MM.1S (cell line): ENCODE results near the gene KANK4.

Source experiments
- EZH2 ChIP-seq: fragments of 300-600 bp; sonication (generic); optimal IDR thresholded peaks from 2 replicates; pipeline ENCODE3; 2017; ENCODE audit warnings: low read depth, mild to moderate bottlenecking, antibody characterized with exemption, low read length, mixed read lengths
- EZH2phosphoT487 ChIP-seq: fragments of 300-600 bp; sonication (generic); IDR thresholded peaks from 2 replicates; pipeline ENCODE4 v1.6.1; 2018; ENCODE audit warnings: antibody characterized with exemption, low read length
- TF ChIP-seq, protein P1 (sequence below): fragments of 300-600 bp; sonication (generic); IDR thresholded peaks from 2 replicates; pipeline ENCODE4 v1.5.1; 2016; ENCODE audit warnings: antibody characterized with exemption, low read length, mixed read lengths

DNA sequence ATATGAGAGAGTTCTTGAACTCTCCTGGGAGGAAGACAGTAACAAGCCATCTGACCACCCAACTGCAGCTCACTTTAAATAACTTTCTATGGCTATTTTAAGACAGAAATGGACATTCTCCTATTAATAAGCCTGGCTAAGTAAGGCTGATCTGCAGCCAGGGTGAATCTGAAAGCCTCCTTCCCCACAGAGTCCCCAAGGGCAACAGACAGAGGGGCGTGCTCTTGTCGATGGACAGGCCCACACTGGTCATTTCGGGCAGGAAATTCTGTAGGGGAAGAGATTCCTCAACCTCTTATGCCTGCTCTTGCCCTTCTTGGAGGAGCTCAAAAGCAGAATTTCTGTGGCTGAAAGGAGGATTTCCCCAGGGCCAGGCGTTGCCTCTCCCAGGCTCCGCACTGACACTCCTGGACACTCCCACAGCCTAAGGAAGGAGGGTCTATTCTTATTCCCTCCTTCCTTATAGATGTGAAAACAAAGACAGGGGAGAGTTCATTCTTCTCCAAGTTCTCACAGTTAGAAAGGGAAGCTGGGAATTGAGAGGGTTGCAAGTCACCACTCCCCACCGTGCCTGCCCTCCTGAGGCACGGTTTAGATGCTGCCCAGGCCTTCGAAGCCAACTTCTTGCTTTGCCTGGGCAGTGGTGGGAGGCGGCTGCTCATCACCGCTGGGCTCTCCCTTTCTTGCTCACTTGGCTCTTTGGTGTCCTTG, 17.9 kb upstream of the KANK4 start:
- TF ChIP-seq, protein P1, sequence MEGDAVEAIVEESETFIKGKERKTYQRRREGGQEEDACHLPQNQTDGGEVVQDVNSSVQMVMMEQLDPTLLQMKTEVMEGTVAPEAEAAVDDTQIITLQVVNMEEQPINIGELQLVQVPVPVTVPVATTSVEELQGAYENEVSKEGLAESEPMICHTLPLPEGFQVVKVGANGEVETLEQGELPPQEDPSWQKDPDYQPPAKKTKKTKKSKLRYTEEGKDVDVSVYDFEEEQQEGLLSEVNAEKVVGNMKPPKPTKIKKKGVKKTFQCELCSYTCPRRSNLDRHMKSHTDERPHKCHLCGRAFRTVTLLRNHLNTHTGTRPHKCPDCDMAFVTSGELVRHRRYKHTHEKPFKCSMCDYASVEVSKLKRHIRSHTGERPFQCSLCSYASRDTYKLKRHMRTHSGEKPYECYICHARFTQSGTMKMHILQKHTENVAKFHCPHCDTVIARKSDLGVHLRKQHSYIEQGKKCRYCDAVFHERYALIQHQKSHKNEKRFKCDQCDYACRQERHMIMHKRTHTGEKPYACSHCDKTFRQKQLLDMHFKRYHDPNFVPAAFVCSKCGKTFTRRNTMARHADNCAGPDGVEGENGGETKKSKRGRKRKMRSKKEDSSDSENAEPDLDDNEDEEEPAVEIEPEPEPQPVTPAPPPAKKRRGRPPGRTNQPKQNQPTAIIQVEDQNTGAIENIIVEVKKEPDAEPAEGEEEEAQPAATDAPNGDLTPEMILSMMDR: no peak
- TF ChIP-seq EZH2 (no peak), EZH2phosphoT487 (no peak)
